GM13976 (cell line): Measurements from ENCODE around the gene TRIM34.
A peak's percentile ranks its signal among the peaks of the same experiment; 100 is the strongest.

Source experiments
- DNase-seq: peaks from one replicate; pipeline ENCODE4 v3.0.0; 2012; ENCODE audit warnings: low spot score
- CTCF ChIP-seq: IDR thresholded peaks from 2 replicates; pipeline ENCODE4 v1.5.1; 2012; ENCODE audit warnings: borderline replicate concordance, mild to moderate bottlenecking; ENCODE audit not compliant: insufficient read depth; ENCODE audit errors: extremely low read depth, missing control alignments, control extremely low read depth
- in situ Hi-C: fragments of 300-500 bp; cut with MboI; formaldehyde crosslinking; loops from one replicate; pipeline ENCODE4 v1.12.0; 2022; ENCODE audit warnings: low sequenced_read_pairs, mixed read lengths, inconsistent platforms; ENCODE audit not compliant: unreplicated experiment

The TRIM34 gene

GRCh38 chr11:5603326-5603725 is 21.5 kb upstream of the TRIM34 start:
- no peak for TF ChIP-seq CTCF
- in situ Hi-C loops = loop anchor here (10.0 kb wide), 1 partner anchor 201 kb away; the partner anchor contains the start of gene OR52N2

GRCh38 chr11:5604896-5605295 is 19.9 kb upstream of the TRIM34 start:
- TF ChIP-seq CTCF = no peak
- DNase-seq = no peak
- in situ Hi-C loops = loop anchor here (10.0 kb wide), 1 partner anchor 200 kb away; the partner anchor contains the start of gene OR52N2

More at GRCh38 chr11:5603326-5603725, 21.5 kb upstream of the TRIM34 start:
- no peak for DNase-seq

- no peak for DNase-seq
- peak; percentile 17 for TF ChIP-seq CTCF
- in situ Hi-C loops = loop anchor here (10.0 kb wide), 1 partner anchor 199 kb away; the partner anchor contains the start of gene OR52N2
Measured at GRCh38 chr11:5605849-5606248, 19.0 kb upstream of the TRIM34 start.

GRCh38 chr11:5608808-5609207 is 16.0 kb upstream of the TRIM34 start:
- no peak for TF ChIP-seq CTCF
- DNase-seq = no peak
- in situ Hi-C loops = loop anchor here (10.0 kb wide), 1 partner anchor 196 kb away; the partner anchor contains the start of gene OR52N2

- in situ Hi-C loops = no loop called here
- no peak for DNase-seq
Measured at GRCh38 chr11:5610446-5610845, 14.4 kb upstream of the TRIM34 start.

GRCh38 chr11:5611627-5612026 is 13.2 kb upstream of the TRIM34 start:
- in situ Hi-C loops = no loop called here
- no peak for TF ChIP-seq CTCF
- DNase-seq = no peak

More at GRCh38 chr11:5610446-5610845, 14.4 kb upstream of the TRIM34 start:
- TF ChIP-seq CTCF = no peak

GRCh38 chr11:5618807-5619206 is 6.0 kb upstream of the TRIM34 start:
- in situ Hi-C loops = no loop called here
- TF ChIP-seq CTCF = no peak
- no peak for DNase-seq
